DND-41 (cell line): Measurements from ENCODE around the gene RNGTT.

Source experiments
- ATAC-seq: fragments of 200-7000 bp; cut with Tn5 transposase; 3 replicates; pipeline ENCODE4 v1.9.1; 2021; ENCODE audit warnings: low read depth; ENCODE audit not compliant: insufficient read depth
- DNase-seq: peaks from one replicate; pipeline ENCODE4 v3.0.0-alpha.2; 2020
- H2AFZ ChIP-seq: 2 replicates; pipeline ENCODE4 v1.6.0; 2012; ENCODE audit warnings: low read depth, low read length
- H3K27ac ChIP-seq: 2 replicates; pipeline ENCODE4 v1.5.1; 2012; ENCODE audit warnings: low read length, inconsistent platforms
- H3K27me3 ChIP-seq: fragments of 200-600 bp; sonication (generic); 2 replicates; pipeline ENCODE4 v1.6.0; 2012; ENCODE audit warnings: low read length, mild to moderate bottlenecking, inconsistent platforms; ENCODE audit not compliant: insufficient read depth, poor library complexity
- H3K36me3 ChIP-seq: 2 replicates; pipeline ENCODE4 v1.5.1; 2012; ENCODE audit warnings: low read length, inconsistent platforms; ENCODE audit not compliant: insufficient read depth
- H3K4me1 ChIP-seq: 2 replicates; pipeline ENCODE4 v1.5.1; 2012; ENCODE audit warnings: mild to moderate bottlenecking, low read length; ENCODE audit not compliant: insufficient read depth
- H3K4me2 ChIP-seq: 2 replicates; pipeline ENCODE4 v1.6.0; 2012; ENCODE audit warnings: mild to moderate bottlenecking, moderate library complexity, low read length, inconsistent platforms; ENCODE audit not compliant: insufficient read depth
- H3K4me3 ChIP-seq, 2 experiments: fragments of 200-600 bp in 1 of 2; shearing (Covaris generic) in 1 of 2; 2 replicates each; pipeline ENCODE4 v1.5.1; 2012 to 2016; ENCODE audit warnings: inconsistent platforms in 2 of 2, low read length in 2 of 2, mild to moderate bottlenecking in 2 of 2, low read depth in 1 of 2, moderate library complexity in 1 of 2
- H3K79me2 ChIP-seq: 2 replicates; pipeline ENCODE4 v1.6.0; 2012; ENCODE audit warnings: low read length, inconsistent platforms; ENCODE audit not compliant: insufficient read depth
- H3K9ac ChIP-seq: 2 replicates; pipeline ENCODE4 v1.6.0; 2012; ENCODE audit warnings: low read depth, mild to moderate bottlenecking, inconsistent platforms, low read length, moderate library complexity
- H3K9me3 ChIP-seq: 2 replicates; pipeline ENCODE4 v1.5.1; 2012; ENCODE audit warnings: low read length, moderate library complexity, mild to moderate bottlenecking, inconsistent platforms; ENCODE audit not compliant: insufficient read depth, severe bottlenecking
- H4K20me1 ChIP-seq: 2 replicates; pipeline ENCODE4 v1.6.0; 2012; ENCODE audit warnings: low read length; ENCODE audit not compliant: insufficient read depth
- EZH2 ChIP-seq: IDR thresholded peaks from 3 replicates; pipeline ENCODE4 v1.6.1; 2012; ENCODE audit warnings: borderline replicate concordance, low read depth, mild to moderate bottlenecking, moderate library complexity, low read length, inconsistent platforms; ENCODE audit not compliant: severe bottlenecking
- TF ChIP-seq, protein P1 (sequence below): IDR thresholded peaks from 2 replicates; pipeline ENCODE4 v1.5.1; 2012; ENCODE audit warnings: borderline replicate concordance, low read length, moderate library complexity, mild to moderate bottlenecking; ENCODE audit not compliant: poor library complexity, severe bottlenecking; ENCODE audit errors: extremely low read depth

The RNGTT gene

DNA sequence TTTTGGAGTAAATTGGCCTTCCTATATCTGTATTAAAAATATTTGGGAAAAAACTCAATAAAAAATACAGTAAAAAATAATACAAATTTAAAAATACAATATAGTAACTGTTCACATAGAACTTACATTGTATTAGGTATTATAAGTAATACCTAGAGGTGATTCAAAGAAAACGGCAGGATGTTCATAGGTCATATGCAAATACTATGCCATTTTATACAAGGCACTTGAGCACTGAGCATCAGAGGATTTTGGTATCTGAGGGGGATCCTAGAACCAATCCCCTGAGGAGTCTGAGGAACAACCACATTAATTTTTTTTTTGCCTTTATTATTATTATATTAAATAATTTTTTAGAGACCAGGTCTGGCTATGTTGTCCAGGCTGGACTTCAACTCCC, 41.7 kb downstream of the RNGTT start:
- Histone ChIP-seq H3K4me1 (peaks cover 3% of the 10 kb centered on the region; the same call in 1 of the 2 replicates), H3K36me3 (peaks cover 29% of the 10 kb centered on the region; the same call in 1 of the 2 replicates), H2AFZ (no peak overlapping the region), H3K27me3 (no peaks in the 10 kb centered on the region), H3K27ac (no peak overlapping the region), H4K20me1 (no peaks in the 10 kb centered on the region), H3K4me3 (no peak overlapping the region), H3K9me3 (no peaks in the 10 kb centered on the region), H3K79me2 (no peaks in the 10 kb centered on the region), H3K4me2 (no peak overlapping the region), H3K9ac (no peak overlapping the region)
- no peak for ATAC-seq
- TF ChIP-seq, protein P1, sequence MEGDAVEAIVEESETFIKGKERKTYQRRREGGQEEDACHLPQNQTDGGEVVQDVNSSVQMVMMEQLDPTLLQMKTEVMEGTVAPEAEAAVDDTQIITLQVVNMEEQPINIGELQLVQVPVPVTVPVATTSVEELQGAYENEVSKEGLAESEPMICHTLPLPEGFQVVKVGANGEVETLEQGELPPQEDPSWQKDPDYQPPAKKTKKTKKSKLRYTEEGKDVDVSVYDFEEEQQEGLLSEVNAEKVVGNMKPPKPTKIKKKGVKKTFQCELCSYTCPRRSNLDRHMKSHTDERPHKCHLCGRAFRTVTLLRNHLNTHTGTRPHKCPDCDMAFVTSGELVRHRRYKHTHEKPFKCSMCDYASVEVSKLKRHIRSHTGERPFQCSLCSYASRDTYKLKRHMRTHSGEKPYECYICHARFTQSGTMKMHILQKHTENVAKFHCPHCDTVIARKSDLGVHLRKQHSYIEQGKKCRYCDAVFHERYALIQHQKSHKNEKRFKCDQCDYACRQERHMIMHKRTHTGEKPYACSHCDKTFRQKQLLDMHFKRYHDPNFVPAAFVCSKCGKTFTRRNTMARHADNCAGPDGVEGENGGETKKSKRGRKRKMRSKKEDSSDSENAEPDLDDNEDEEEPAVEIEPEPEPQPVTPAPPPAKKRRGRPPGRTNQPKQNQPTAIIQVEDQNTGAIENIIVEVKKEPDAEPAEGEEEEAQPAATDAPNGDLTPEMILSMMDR, result no peak
- TF ChIP-seq EZH2, result no peak
- no peak for DNase-seq

DNA sequence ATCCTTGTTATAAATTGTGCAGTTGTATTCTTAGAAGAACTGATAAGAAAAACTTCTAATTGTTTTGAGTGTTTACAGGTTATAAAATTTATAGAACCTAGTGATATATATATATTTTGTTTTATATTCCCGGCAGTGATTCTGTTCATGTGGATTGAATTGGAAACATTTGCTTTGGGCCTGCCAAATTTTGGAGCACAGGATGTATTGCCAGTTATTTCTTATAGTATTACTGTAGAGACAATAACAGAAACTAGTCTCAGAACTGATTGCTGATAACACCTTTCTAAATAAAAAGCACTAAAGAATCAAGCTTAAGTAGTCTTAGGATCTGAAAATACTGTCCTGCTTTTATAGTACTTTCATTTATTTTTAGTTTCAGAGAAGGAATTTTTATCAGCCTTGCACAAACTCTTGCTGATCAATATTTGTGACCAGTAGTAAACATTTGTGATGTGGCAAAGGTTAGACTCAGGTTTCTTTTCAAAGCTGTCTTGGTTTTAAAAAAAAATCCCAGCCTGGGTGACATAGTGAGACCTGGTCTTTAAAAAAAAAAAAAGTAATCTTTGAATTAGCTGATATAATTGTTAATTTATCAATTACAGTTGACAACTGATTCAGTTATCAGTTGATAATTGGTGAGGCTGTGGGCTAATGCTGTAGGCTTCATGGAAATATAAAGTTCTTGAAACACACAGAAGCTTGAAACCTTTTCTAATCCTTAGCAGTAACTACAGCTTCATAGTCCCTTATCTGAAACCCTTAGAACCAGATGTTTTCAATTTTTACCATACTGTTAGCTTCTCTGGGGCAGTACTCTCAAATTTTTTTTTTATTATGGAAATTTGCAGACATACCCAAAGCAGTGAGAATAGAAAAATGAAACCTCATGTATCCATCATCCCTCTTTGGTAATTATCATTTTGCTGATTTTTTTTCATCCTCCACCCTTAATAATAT, 42.4 kb downstream of the RNGTT start:
- H4K20me1 ChIP-seq, result no peaks in the 10 kb centered on the region
- DNase-seq, result no peak
- H3K27me3 ChIP-seq, result no peaks in the 10 kb centered on the region
- no peaks in the 10 kb centered on the region for H3K9me3 ChIP-seq
- H3K4me1 ChIP-seq, result peaks cover 3% of the 10 kb centered on the region; the same call in 1 of the 2 replicates
- no peak overlapping the region for H3K4me2 ChIP-seq
- no peak overlapping the region for H3K4me3 ChIP-seq
- no peak overlapping the region for H2AFZ ChIP-seq
- H3K36me3 ChIP-seq, result peaks cover 29% of the 10 kb centered on the region; the same call in 1 of the 2 replicates
- no peaks in the 10 kb centered on the region for H3K79me2 ChIP-seq
- TF ChIP-seq EZH2, result no peak
- TF ChIP-seq, protein P1, result no peak
- no peak overlapping the region for H3K27ac ChIP-seq
- H3K9ac ChIP-seq, result no peak overlapping the region
- no peak for ATAC-seq

DNA sequence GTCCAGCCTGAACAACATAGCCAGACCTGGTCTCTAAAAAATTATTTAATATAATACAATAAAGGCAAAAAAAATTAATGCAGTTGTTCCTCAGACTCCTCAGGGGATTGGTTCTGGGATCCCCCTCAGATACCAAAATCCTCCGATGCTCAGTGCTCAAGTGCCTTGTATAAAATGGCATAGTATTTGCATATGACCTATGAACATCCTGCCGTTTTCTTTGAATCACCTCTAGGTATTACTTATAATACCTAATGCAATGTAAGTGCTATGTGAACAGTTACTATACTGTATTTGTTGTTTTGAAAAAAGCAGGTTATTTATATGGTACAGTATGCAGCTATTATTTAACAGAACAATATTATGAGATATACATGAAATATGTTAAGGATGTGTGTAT, 43.3 kb downstream of the RNGTT start:
- Histone ChIP-seq H3K4me2 (no peak overlapping the region), H3K27me3 (no peaks in the 10 kb centered on the region), H2AFZ (no peak overlapping the region), H3K27ac (no peak overlapping the region), H3K9ac (no peak overlapping the region), H3K4me1 (peaks cover 3% of the 10 kb centered on the region; the same call in 1 of the 2 replicates), H3K79me2 (no peaks in the 10 kb centered on the region), H4K20me1 (no peaks in the 10 kb centered on the region), H3K4me3 (no peak overlapping the region), H3K9me3 (no peaks in the 10 kb centered on the region), H3K36me3 (peaks cover 24% of the 10 kb centered on the region; the same call in 1 of the 2 replicates)
- TF ChIP-seq EZH2, result no peak
- TF ChIP-seq, protein P1, result no peak
- DNase-seq (no peak), ATAC-seq (no peak)
